IMR-90 (cell line): ENCODE measurements around the gene KCNIP1. TPM values are rescaled to one million over a fixed set of nuclear protein-coding genes. Genes with fewer than 3 reads are reported as not detected.

ENCODE experiments used
- ATAC-seq: fragments of 200-7000 bp; cut with Tn5 transposase; 2 replicates; pipeline ENCODE4 v1.9.1; 2020; ENCODE audit warnings: low read depth, mild to moderate bottlenecking, moderate library complexity
- BruUV-seq: library from RNA; stranded (reverse); fragments of 400-500 nt; replicated peaks from 2 replicates; lab custom pipeline; 2021; lab: Mats Ljungman, UMichigan
- CTCF ChIA-PET: fragments of 300-600 bp; formaldehyde crosslinking; extraction: SDS; loops from one replicate; lab custom pipeline; 2021; ENCODE audit warnings: antibody characterized with exemption; lab: Yijun Ruan, JAX
- POLR2A ChIA-PET: fragments of 300-600 bp; sonication (Branson Sonifier 250); formaldehyde crosslinking; loops from one replicate; lab custom pipeline; 2022; ENCODE audit warnings: antibody characterized with exemption; ENCODE audit not compliant: unreplicated experiment; lab: Charles Lee
- DNase-seq: peaks from one replicate; pipeline ENCODE4 v3.0.0; 2013
- H2AFZ ChIP-seq: replicated peaks from 2 replicates; pipeline ENCODE3; 2013; ENCODE audit warnings: low read length, mild to moderate bottlenecking; ENCODE audit not compliant: poor library complexity
- H2AK5ac ChIP-seq: 2 replicates; pipeline ENCODE4 v1.6.1; 2013; ENCODE audit warnings: low read depth, low read length, inconsistent platforms
- H2AK9ac ChIP-seq: replicated peaks from 2 replicates; pipeline ENCODE3; 2013; ENCODE audit warnings: mild to moderate bottlenecking, low read depth, low read length, moderate library complexity; ENCODE audit not compliant: poor library complexity
- H2BK120ac ChIP-seq: 2 replicates; pipeline ENCODE4 v1.6.1; 2013; ENCODE audit warnings: low read depth, low read length, inconsistent platforms
- H2BK15ac ChIP-seq: 3 replicates; pipeline ENCODE4 v1.6.1; 2013; ENCODE audit warnings: low read depth, low read length, inconsistent platforms
- H2BK20ac ChIP-seq: 2 replicates; pipeline ENCODE4 v1.6.1; 2013; ENCODE audit warnings: low read depth, mild to moderate bottlenecking, inconsistent platforms, low read length, moderate library complexity
- H2BK5ac ChIP-seq: 2 replicates; pipeline ENCODE4 v1.6.1; 2013; ENCODE audit warnings: mild to moderate bottlenecking, low read depth, low read length, inconsistent platforms; ENCODE audit not compliant: poor library complexity, severe bottlenecking
- H3K14ac ChIP-seq: replicated peaks from 2 replicates; pipeline ENCODE4 v1.6.1; 2013; ENCODE audit warnings: low read depth, low read length, inconsistent platforms
- H3K18ac ChIP-seq: 2 replicates; pipeline ENCODE4 v1.6.1; 2013; ENCODE audit warnings: low read depth, low read length, control low read depth
- H3K23ac ChIP-seq: 2 replicates; pipeline ENCODE4 v1.6.1; 2013; ENCODE audit warnings: low read depth, low read length, inconsistent platforms
- H3K27ac ChIP-seq: 2 replicates; pipeline ENCODE4 v1.5.1; 2013; ENCODE audit warnings: mild to moderate bottlenecking, control low read depth, low read length; ENCODE audit not compliant: insufficient read depth
- H3K27me3 ChIP-seq: 2 replicates; pipeline ENCODE4 v1.6.1; 2013; ENCODE audit warnings: low read length; ENCODE audit not compliant: control insufficient read depth, insufficient read depth
- H3K36me3 ChIP-seq: 2 replicates; pipeline ENCODE4 v1.6.1; 2013; ENCODE audit warnings: low read length, mixed read lengths; ENCODE audit not compliant: control insufficient read depth, insufficient read depth
- H3K4ac ChIP-seq: 2 replicates; pipeline ENCODE4 v1.6.1; 2013; ENCODE audit warnings: low read depth, low read length, inconsistent platforms
- H3K4me1 ChIP-seq: 2 replicates; pipeline ENCODE4 v1.6.1; 2013; ENCODE audit warnings: low read length, mixed read lengths; ENCODE audit not compliant: control insufficient read depth, insufficient read depth
- H3K4me2 ChIP-seq: 2 replicates; pipeline ENCODE4 v1.6.1; 2013; ENCODE audit warnings: low read depth, mild to moderate bottlenecking, control low read depth, low read length, moderate library complexity
- H3K4me3 ChIP-seq: 2 replicates; pipeline ENCODE4 v1.5.1; 2013; ENCODE audit warnings: low read depth, mild to moderate bottlenecking, control low read depth, low read length, moderate library complexity; ENCODE audit not compliant: insufficient read depth
- H3K56ac ChIP-seq: 2 replicates; pipeline ENCODE4 v1.6.1; 2013; ENCODE audit warnings: low read length, inconsistent platforms; ENCODE audit not compliant: insufficient read depth; ENCODE audit errors: extremely low read depth
- H3K79me1 ChIP-seq, 2 experiments: 2 replicates each; pipeline ENCODE4 v1.6.1; 2013; ENCODE audit warnings: low read length in 2 of 2, inconsistent platforms in 1 of 2, low read depth in 1 of 2
- H3K9ac ChIP-seq: 2 replicates; pipeline ENCODE4 v1.6.1; 2013; ENCODE audit warnings: low read depth, low read length, control low read depth
- H3K9me1 ChIP-seq: 2 replicates; pipeline ENCODE4 v1.6.1; 2013; ENCODE audit warnings: low read length, inconsistent platforms; ENCODE audit not compliant: insufficient read depth
- H3K9me3 ChIP-seq: 2 replicates; pipeline ENCODE4 v1.6.1; 2013; ENCODE audit warnings: low read length; ENCODE audit not compliant: control insufficient read depth, insufficient read depth
- H4K20me1 ChIP-seq: 2 replicates; pipeline ENCODE4 v1.6.1; 2013; ENCODE audit warnings: low read length, inconsistent platforms; ENCODE audit not compliant: insufficient read depth
- H4K5ac ChIP-seq: 2 replicates; pipeline ENCODE4 v1.6.1; 2013; ENCODE audit warnings: mild to moderate bottlenecking, low read depth, low read length, control low read depth
- H4K8ac ChIP-seq, 2 experiments: 2 replicates each; pipeline ENCODE4 v1.6.1; 2013; ENCODE audit warnings: low read depth in 2 of 2, low read length in 2 of 2, control low read depth in 1 of 2, inconsistent platforms in 1 of 2
- H4K91ac ChIP-seq: 2 replicates; pipeline ENCODE4 v1.6.1; 2013; ENCODE audit warnings: low read depth, low read length, inconsistent platforms; ENCODE audit not compliant: insufficient read depth
- BHLHE40 ChIP-seq: fragments of 150-350 bp; IDR thresholded peaks from 2 replicates; pipeline ENCODE4 v1.6.1; 2016; ENCODE audit warnings: mild to moderate bottlenecking, low read depth, low read length
- CEBPB ChIP-seq: IDR thresholded peaks from 2 replicates; pipeline ENCODE4 v1.6.1; 2012; ENCODE audit warnings: low read depth, low read length, improper control_type of control experiment
- CHD1 ChIP-seq: IDR thresholded peaks from 2 replicates; pipeline ENCODE4 v1.6.1; 2012; ENCODE audit warnings: low read depth, low read length, improper control_type of control experiment
- FOS ChIP-seq: fragments of 150-350 bp; IDR thresholded peaks from 2 replicates; pipeline ENCODE4 v1.6.1; 2016; ENCODE audit warnings: low read depth, low read length
- MAFK ChIP-seq: IDR thresholded peaks from 2 replicates; pipeline ENCODE4 v1.6.1; 2012; ENCODE audit warnings: low read depth, low read length, improper control_type of control experiment
- MAZ ChIP-seq: IDR thresholded peaks from 2 replicates; pipeline ENCODE4 v1.6.1; 2012; ENCODE audit warnings: low read depth, mild to moderate bottlenecking, low read length, improper control_type of control experiment, moderate library complexity, borderline replicate concordance
- MXI1 ChIP-seq: IDR thresholded peaks from 2 replicates; pipeline ENCODE4 v1.6.1; 2012; ENCODE audit warnings: low read depth, mild to moderate bottlenecking, low read length, moderate library complexity, borderline replicate concordance
- NFE2L2 ChIP-seq: fragments of 150-350 bp; IDR thresholded peaks from 2 replicates; pipeline ENCODE4 v1.6.1; 2016; ENCODE audit warnings: low read depth, mild to moderate bottlenecking, low read length
- POLR2A ChIP-seq: IDR thresholded peaks from 2 replicates; pipeline ENCODE4 v1.6.1; 2012; ENCODE audit warnings: mild to moderate bottlenecking, low read depth, low read length
- RAD21 ChIP-seq: IDR thresholded peaks from 2 replicates; pipeline ENCODE4 v1.6.1; 2012; ENCODE audit warnings: low read length, improper control_type of control experiment
- RCOR1 ChIP-seq: IDR thresholded peaks from 2 replicates; pipeline ENCODE4 v1.6.1; 2012; ENCODE audit warnings: mild to moderate bottlenecking, low read length, improper control_type of control experiment; ENCODE audit not compliant: insufficient replicate concordance
- RFX5 ChIP-seq: IDR thresholded peaks from 2 replicates; pipeline ENCODE4 v1.8.0; 2012; ENCODE audit warnings: low read depth, mild to moderate bottlenecking, low read length, moderate library complexity
- SMC3 ChIP-seq: fragments of 150-350 bp; IDR thresholded peaks from 2 replicates; pipeline ENCODE4 v1.6.1; 2016; ENCODE audit warnings: low read depth, mild to moderate bottlenecking, antibody characterized with exemption, low read length, moderate library complexity
- WGBS, 2 experiments: methylation state at CpG; one replicate each; pipeline versions ENCODE4 v1.1.5 to v1.1.7; 2013; ENCODE audit warnings: missing lambda C conversion rate in 2 of 2; ENCODE audit not compliant: insufficient read length in 1 of 2; ENCODE audit errors: extremely low coverage in 2 of 2; 5-methylcytosine and 5-hydroxymethylcytosine counted together
- dilution Hi-C: fragments of 300-500 bp; cut with HindIII; formaldehyde crosslinking; loops from one replicate; pipeline ENCODE4 v1.14.3; 2018; ENCODE audit warnings: low sequenced_read_pairs; ENCODE audit not compliant: unreplicated experiment
- in situ Hi-C: fragments of 300-500 bp; cut with MboI; formaldehyde crosslinking; loops from 3 replicates; pipeline ENCODE4 v1.14.3; 2019; ENCODE audit warnings: low sequenced_read_pairs, inconsistent platforms, mixed read lengths
- intact Hi-C: fragments of 100-400 bp; cut with micrococcal nuclease; formaldehyde crosslinking; loops from 2 replicates; pipeline ENCODE4 v1.10.0; 2022
- polyA plus RNA-seq, 3 experiments: library from polyadenylated mRNA; depleted of rRNA; stranded (reverse); fragments of >200 nt; gene quantifications; 2 replicates each; pipeline ENCODE4 v1.2.3, GENCODE V29; 2012; ENCODE audit warnings: low replicate concordance in 1 of 3
- total RNA-seq: library from RNA; depleted of rRNA; stranded (reverse); fragments of >200 nt; gene quantifications from 2 replicates; pipeline ENCODE4 v1.2.3, GENCODE V29; 2012
- TF ChIP-seq, protein P1 (sequence below): conservative IDR thresholded peaks from 2 replicates; pipeline ENCODE4 v1.5.1; 2012; ENCODE audit warnings: mild to moderate bottlenecking, low read depth, low read length, improper control_type of control experiment
- TF ChIP-seq, protein P2 (sequence below): fragments of 150-350 bp; IDR thresholded peaks from 2 replicates; pipeline ENCODE4 v1.6.1; 2016; ENCODE audit warnings: low read depth, mild to moderate bottlenecking, low read length, moderate library complexity, borderline replicate concordance
- TF ChIP-seq, protein P3 (sequence below): fragments of 150-350 bp; IDR thresholded peaks from 2 replicates; pipeline ENCODE4 v1.6.1; 2017; ENCODE audit warnings: mild to moderate bottlenecking, antibody characterized with exemption, low read length, low read depth

KCNIP1 gene
- total and polyA plus RNA-seq, 2 of the 4 experiments (the other 2 are of a cell fraction): not detected

DNA sequence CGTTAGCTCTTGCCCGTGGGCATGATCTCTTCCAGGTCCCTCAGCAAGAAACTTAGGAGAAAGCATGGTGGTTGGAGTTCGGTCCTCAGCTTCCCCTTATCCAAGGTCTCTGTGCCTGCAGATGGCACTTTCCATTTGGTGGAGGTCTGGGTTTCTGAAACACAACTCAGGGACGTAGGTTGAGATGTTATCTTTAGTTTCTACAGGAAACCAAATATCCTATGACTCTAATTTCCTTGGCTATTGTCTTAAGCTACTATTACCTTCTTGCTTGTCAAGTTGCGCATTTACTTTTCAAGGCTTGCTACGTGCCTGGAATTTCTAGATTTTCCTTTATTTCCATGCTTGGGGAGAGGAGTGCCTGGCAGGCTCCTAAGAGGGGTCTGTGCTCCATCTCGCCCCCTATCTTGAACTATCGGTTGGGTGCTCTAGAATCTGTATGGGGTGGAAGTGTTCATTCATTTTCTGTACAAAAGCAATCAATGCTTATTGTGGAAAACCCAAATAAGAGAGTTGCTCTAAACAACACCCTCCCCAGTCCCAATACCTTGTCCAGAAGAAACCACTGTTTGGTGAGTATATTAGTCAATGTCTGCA is 32.9 kb upstream of the KCNIP1 start:
- no peak overlapping the region for H2BK5ac ChIP-seq
- no peak overlapping the region for H2BK15ac ChIP-seq
- POLR2A ChIA-PET: no interaction called here
- dilution Hi-C loops (no loop called here), in situ Hi-C loops (no loop called here), intact Hi-C loops (no loop called here)
- DNase-seq (no peak), ATAC-seq (no peak)
- no peaks in the 10 kb centered on the region; the same call in 1 of the 2 replicates for H3K9me1 ChIP-seq
- H3K23ac ChIP-seq: no peak overlapping the region
- no TSS peak for BruUV-seq
- H4K8ac ChIP-seq: no peak overlapping the region
- CTCF ChIA-PET: no interaction called here
- H3K9ac ChIP-seq: no peak overlapping the region
- no peak overlapping the region for H3K27ac ChIP-seq
- no peaks in the 10 kb centered on the region for H3K9me3 ChIP-seq
- peaks cover 2% of the 10 kb centered on the region for H3K27me3 ChIP-seq
- H4K5ac ChIP-seq: no peak overlapping the region
- TF ChIP-seq, protein P1, sequence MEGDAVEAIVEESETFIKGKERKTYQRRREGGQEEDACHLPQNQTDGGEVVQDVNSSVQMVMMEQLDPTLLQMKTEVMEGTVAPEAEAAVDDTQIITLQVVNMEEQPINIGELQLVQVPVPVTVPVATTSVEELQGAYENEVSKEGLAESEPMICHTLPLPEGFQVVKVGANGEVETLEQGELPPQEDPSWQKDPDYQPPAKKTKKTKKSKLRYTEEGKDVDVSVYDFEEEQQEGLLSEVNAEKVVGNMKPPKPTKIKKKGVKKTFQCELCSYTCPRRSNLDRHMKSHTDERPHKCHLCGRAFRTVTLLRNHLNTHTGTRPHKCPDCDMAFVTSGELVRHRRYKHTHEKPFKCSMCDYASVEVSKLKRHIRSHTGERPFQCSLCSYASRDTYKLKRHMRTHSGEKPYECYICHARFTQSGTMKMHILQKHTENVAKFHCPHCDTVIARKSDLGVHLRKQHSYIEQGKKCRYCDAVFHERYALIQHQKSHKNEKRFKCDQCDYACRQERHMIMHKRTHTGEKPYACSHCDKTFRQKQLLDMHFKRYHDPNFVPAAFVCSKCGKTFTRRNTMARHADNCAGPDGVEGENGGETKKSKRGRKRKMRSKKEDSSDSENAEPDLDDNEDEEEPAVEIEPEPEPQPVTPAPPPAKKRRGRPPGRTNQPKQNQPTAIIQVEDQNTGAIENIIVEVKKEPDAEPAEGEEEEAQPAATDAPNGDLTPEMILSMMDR: no peak
- no peak for TF ChIP-seq BHLHE40
- TF ChIP-seq NFE2L2: no peak
- TF ChIP-seq SMC3: no peak
- no peak for TF ChIP-seq CHD1
- no peak for TF ChIP-seq MAZ
- TF ChIP-seq, protein P2, sequence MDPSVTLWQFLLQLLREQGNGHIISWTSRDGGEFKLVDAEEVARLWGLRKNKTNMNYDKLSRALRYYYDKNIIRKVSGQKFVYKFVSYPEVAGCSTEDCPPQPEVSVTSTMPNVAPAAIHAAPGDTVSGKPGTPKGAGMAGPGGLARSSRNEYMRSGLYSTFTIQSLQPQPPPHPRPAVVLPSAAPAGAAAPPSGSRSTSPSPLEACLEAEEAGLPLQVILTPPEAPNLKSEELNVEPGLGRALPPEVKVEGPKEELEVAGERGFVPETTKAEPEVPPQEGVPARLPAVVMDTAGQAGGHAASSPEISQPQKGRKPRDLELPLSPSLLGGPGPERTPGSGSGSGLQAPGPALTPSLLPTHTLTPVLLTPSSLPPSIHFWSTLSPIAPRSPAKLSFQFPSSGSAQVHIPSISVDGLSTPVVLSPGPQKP: no peak
- TF ChIP-seq RFX5: no peak
- TF ChIP-seq RAD21: no peak
- no peak for TF ChIP-seq FOS
- no peak for TF ChIP-seq POLR2A
- no peak for TF ChIP-seq RCOR1
- TF ChIP-seq MXI1: no peak
- no peak for TF ChIP-seq MAFK
- TF ChIP-seq, protein P3, sequence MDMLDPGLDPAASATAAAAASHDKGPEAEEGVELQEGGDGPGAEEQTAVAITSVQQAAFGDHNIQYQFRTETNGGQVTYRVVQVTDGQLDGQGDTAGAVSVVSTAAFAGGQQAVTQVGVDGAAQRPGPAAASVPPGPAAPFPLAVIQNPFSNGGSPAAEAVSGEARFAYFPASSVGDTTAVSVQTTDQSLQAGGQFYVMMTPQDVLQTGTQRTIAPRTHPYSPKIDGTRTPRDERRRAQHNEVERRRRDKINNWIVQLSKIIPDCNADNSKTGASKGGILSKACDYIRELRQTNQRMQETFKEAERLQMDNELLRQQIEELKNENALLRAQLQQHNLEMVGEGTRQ: no peak
- no peak for TF ChIP-seq CEBPB
- no peak overlapping the region for H3K4me3 ChIP-seq
- H4K20me1 ChIP-seq: no peaks in the 10 kb centered on the region
- H2BK120ac ChIP-seq: no peak overlapping the region
- H3K4ac ChIP-seq: no peak overlapping the region
- H3K79me1 ChIP-seq: no peaks in the 10 kb centered on the region
- no peak overlapping the region for H2BK20ac ChIP-seq
- WGBS, 2 experiments: no CpG with 5 or more reads among the region's 8 CpGs
- H3K4me2 ChIP-seq: no peak overlapping the region
- no peak overlapping the region for H2AFZ ChIP-seq
- no peaks in the 10 kb centered on the region for H3K36me3 ChIP-seq
- H4K91ac ChIP-seq: no peak overlapping the region
- H2AK5ac ChIP-seq: no peak overlapping the region
- H3K18ac ChIP-seq: no peak overlapping the region
- H3K56ac ChIP-seq: no peak overlapping the region
- H3K14ac ChIP-seq: no peak overlapping the region
- H2AK9ac ChIP-seq: no peak overlapping the region
- no peaks in the 10 kb centered on the region for H3K4me1 ChIP-seq
